Activated T-cell treated with anti-CD3 and anti-CD28 coated beads for 1 hour (primary cell): ENCODE data around the gene AKAP14.
"Not testable (repeated sequence)": the region's sequence is repeated elsewhere in the genome, so short reads cannot be mapped to it uniquely, and the experiment has no call there.

Source experiments
- DNase-seq: peaks from one replicate; pipeline ENCODE4 v3.0.0-alpha.2; 2020; ENCODE audit warnings: low read depth

The AKAP14 gene

GRCh38 chrX:119895843-119896326, at the start of gene AKAP14:
Gene AKAP14 (plus strand): TSS chrX:119895893. CDS start chrX:119903224, 7,331 bp downstream.
- DNase-seq, result no peak

- DNase-seq, result peak; percentile 87
Measured at GRCh38 chrX:119852382-119853353, 43.0 kb upstream of the AKAP14 start, which contains the start of gene UPF3B. Gene UPF3B (minus strand): TSS chrX:119852963. CDS start chrX:119852928, 35 bp downstream.

GRCh38 chrX:119853444-119853843, 42.2 kb upstream of the AKAP14 start:
- no peak for DNase-seq

- DNase-seq, result peak; percentile 9
Measured at GRCh38 chrX:119870626-119871131, 25.0 kb upstream of the AKAP14 start.

- DNase-seq, result no peak
Measured at GRCh38 chrX:119871245-119871598, 24.5 kb upstream of the AKAP14 start.

GRCh38 chrX:119871599-119872395, 23.9 kb upstream of the AKAP14 start, which contains the start of the genes NDUFA1 and RNF113A:
Gene NDUFA1 (plus strand): TSS chrX:119871832. CDS start chrX:119871912, 80 bp downstream.
Gene RNF113A (minus strand): TSS chrX:119871733. CDS start chrX:119871613, 120 bp downstream.
- DNase-seq, result peak; percentile 68

GRCh38 chrX:119878740-119879139, 17.0 kb upstream of the AKAP14 start:
- no peak for DNase-seq

- no peak for DNase-seq
Measured at GRCh38 chrX:119880076-119880475, 15.6 kb upstream of the AKAP14 start.

- peak; percentile 1 for DNase-seq
Measured at GRCh38 chrX:119880552-119881437, 14.9 kb upstream of the AKAP14 start.

- no peak for DNase-seq
Measured at GRCh38 chrX:119885554-119886428, 9.9 kb upstream of the AKAP14 start.

GRCh38 chrX:119887721-119888425, 7.8 kb upstream of the AKAP14 start:
- DNase-seq, result peak; percentile 45

GRCh38 chrX:119890626-119891025, 5.1 kb upstream of the AKAP14 start:
- not testable (repeated sequence) for DNase-seq

GRCh38 chrX:119891961-119892692, 3.6 kb upstream of the AKAP14 start:
- DNase-seq, result not testable (repeated sequence)

GRCh38 chrX:119899125-119899524, 3.4 kb downstream of the AKAP14 start:
- no peak for DNase-seq

- no peak for DNase-seq
Measured at GRCh38 chrX:119900976-119901375, 5.3 kb downstream of the AKAP14 start.

- no peak for DNase-seq
Measured at GRCh38 chrX:119916310-119916709, 20.6 kb downstream of the AKAP14 start.

GRCh38 chrX:119917877-119918276, 22.2 kb downstream of the AKAP14 start:
- DNase-seq, result no peak

- DNase-seq, result no peak
Measured at GRCh38 chrX:119919835-119920585, 24.3 kb downstream of the AKAP14 start.
